Measurements from ENCODE around the gene SATB1. TPM values are rescaled to one million over a fixed set of nuclear protein-coding genes. Genes with fewer than 3 reads are reported as not detected.

SATB1 gene
- total RNA-seq, 1 donor from 2014 or later, result 28.2 TPM

DNA sequence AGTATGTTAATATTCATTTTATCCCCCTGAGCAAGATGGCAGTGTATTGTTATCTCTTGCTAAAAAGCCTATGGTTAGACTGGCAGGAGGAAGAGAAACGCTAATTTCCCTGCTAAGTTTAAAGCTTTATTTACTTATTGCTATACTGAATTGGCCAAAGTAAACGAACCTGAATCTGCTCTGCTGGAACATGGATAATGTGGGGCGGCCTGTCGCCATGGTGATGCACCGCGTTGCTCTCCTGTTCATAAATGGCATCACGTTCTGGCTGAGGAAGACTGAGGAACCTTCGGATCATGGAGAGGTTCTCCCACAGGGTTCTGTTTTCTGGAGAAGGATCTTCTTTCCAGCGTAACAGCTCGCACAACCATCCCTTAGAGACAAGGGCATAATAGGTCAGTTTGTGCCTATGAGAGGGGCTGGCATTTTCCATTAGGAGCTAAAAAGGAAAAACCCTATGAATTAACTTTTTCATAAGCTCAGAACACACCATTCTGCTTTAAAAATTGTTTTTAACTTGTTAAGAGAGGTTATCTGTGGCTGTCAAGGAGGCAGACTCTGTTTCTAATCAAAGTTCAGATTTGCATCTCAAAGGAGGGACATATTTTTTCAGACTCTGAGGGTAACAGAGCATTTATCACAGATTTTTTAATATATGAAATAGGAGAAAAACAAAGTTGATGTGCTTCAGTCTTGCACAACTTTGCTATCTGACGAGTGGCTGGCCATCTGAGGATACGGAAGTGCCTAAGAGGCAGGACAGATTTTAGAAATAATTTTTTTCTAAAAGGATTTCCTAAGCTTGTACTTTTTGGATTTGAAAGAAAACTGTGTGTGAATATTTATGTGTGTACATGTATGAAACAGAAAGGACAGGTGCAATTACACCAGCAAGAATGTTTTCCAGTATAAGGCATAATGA is 73.1 kb downstream of the SATB1 start:
- Mint-ChIP-seq H3K27ac (ENCODE audit: unreplicated experiment) (no peak overlapping the region), H3K27me3 (ENCODE audit: unreplicated experiment) (no peaks in the 10 kb centered on the region), H3K9me3 (ENCODE audit: unreplicated experiment) (no peaks in the 10 kb centered on the region), H3K36me3 (ENCODE audit: low read depth, unreplicated experiment) (peaks cover 3% of the 10 kb centered on the region), H3K4me1 (ENCODE audit: unreplicated experiment) (no peaks in the 10 kb centered on the region), H3K4me3 (ENCODE audit: unreplicated experiment) (no peak overlapping the region)
- DNase-seq (ENCODE audit: low spot score), result no peak
- TF ChIP-seq, protein P1, sequence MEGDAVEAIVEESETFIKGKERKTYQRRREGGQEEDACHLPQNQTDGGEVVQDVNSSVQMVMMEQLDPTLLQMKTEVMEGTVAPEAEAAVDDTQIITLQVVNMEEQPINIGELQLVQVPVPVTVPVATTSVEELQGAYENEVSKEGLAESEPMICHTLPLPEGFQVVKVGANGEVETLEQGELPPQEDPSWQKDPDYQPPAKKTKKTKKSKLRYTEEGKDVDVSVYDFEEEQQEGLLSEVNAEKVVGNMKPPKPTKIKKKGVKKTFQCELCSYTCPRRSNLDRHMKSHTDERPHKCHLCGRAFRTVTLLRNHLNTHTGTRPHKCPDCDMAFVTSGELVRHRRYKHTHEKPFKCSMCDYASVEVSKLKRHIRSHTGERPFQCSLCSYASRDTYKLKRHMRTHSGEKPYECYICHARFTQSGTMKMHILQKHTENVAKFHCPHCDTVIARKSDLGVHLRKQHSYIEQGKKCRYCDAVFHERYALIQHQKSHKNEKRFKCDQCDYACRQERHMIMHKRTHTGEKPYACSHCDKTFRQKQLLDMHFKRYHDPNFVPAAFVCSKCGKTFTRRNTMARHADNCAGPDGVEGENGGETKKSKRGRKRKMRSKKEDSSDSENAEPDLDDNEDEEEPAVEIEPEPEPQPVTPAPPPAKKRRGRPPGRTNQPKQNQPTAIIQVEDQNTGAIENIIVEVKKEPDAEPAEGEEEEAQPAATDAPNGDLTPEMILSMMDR (IDR thresholded peaks at IDR 0.05; ENCODE audit: unreplicated experiment), result no peak

DNA sequence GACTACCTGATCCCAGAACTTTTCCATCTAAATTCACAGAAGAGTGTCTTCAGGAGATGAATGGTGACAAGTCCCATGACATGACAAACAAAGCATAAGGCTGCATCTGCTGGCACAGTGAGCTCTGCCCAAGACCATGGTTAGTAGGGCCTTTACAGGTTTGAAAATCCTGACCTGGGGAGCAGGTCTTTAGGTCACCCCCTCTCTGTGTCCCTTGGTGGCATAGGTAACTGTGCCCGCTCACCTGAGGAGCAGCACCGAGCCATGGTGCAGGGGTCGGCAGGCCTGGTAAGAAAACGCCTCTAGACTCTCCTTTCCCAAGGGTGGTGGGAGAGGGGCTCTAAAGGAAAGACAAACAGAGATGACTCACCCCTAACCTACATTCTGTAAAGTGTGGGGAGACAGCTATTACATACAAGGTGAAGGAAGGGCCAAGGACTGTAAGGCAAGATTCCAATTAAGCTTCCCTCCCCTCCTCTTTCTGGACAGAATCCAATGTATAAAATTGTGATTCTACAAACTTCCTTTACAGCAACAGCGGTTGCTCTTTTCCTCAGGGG is 74.0 kb downstream of the SATB1 start:
- Mint-ChIP-seq H3K27ac (ENCODE audit: unreplicated experiment) (no peak overlapping the region), H3K36me3 (ENCODE audit: low read depth, unreplicated experiment) (peaks cover 3% of the 10 kb centered on the region), H3K4me3 (ENCODE audit: unreplicated experiment) (no peak overlapping the region), H3K9me3 (ENCODE audit: unreplicated experiment) (no peaks in the 10 kb centered on the region), H3K27me3 (ENCODE audit: unreplicated experiment) (no peaks in the 10 kb centered on the region), H3K4me1 (ENCODE audit: unreplicated experiment) (no peaks in the 10 kb centered on the region)
- DNase-seq (ENCODE audit: low spot score), result no peak
- TF ChIP-seq, protein P1 (IDR thresholded peaks at IDR 0.05; ENCODE audit: unreplicated experiment), result no peak

DNA sequence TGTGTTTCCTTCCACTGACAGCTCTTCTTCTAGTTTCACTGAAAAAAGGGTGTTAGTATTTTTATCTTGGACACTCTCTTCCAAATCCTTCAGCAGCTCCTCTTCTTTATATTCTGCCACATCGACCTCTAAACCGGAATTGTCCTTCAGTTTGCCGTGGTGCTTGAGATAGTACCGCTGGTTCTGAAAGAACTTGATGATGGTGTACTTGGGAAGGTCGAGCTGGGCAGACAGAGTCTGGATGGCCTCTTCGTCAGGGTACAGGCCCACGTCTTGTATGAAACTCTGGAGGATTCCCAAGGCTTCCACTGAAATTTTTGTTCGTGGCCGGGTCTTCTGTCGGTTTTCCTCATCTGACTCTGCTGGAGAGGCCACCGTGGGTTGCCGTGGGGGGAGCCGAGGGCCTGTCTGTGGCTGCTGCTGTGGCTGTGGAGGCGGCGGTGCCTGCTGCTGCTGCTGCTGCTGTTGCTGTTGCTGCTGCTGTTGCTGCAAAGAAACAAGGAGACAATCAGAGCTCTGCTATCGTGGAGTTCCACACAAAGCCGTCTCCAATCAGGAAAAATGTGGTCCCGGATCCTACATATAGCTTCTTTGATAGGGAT is 75.8 kb downstream of the SATB1 start:
- Mint-ChIP-seq H3K27me3 (ENCODE audit: unreplicated experiment) (no peaks in the 10 kb centered on the region), H3K36me3 (ENCODE audit: low read depth, unreplicated experiment) (peaks cover 3% of the 10 kb centered on the region), H3K4me3 (ENCODE audit: unreplicated experiment) (no peak overlapping the region), H3K27ac (ENCODE audit: unreplicated experiment) (no peak overlapping the region), H3K9me3 (ENCODE audit: unreplicated experiment) (no peaks in the 10 kb centered on the region), H3K4me1 (ENCODE audit: unreplicated experiment) (no peaks in the 10 kb centered on the region)
- DNase-seq (ENCODE audit: low spot score), result no peak
- TF ChIP-seq, protein P1 (IDR thresholded peaks at IDR 0.05; ENCODE audit: unreplicated experiment), result no peak

DNA sequence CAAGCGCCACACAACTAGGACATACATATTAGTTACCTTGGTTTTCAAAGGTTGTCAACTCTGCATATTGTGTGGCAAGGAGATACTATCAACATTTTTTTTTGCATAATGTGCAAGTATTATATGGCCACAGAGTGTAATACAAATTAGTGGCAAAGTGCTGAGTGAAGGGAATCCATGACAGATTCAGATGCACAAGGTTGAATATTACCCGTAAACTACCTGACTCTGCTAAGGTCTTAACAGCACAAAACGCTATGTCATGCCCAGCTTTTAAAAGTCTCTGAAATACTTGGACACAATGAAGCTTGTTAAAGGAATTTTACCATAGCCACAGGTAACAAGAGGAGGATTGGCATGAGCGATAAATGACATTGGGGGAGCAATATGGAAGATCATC is 79.0 kb downstream of the SATB1 start:
- Mint-ChIP-seq H3K4me1 (ENCODE audit: unreplicated experiment) (no peaks in the 10 kb centered on the region), H3K27me3 (ENCODE audit: unreplicated experiment) (no peaks in the 10 kb centered on the region), H3K4me3 (ENCODE audit: unreplicated experiment) (no peak overlapping the region), H3K36me3 (ENCODE audit: low read depth, unreplicated experiment) (no peaks in the 10 kb centered on the region), H3K9me3 (ENCODE audit: unreplicated experiment) (no peaks in the 10 kb centered on the region), H3K27ac (ENCODE audit: unreplicated experiment) (no peak overlapping the region)
- TF ChIP-seq, protein P1 (IDR thresholded peaks at IDR 0.05; ENCODE audit: unreplicated experiment), result no peak
- DNase-seq (ENCODE audit: low spot score), result no peak

DNA sequence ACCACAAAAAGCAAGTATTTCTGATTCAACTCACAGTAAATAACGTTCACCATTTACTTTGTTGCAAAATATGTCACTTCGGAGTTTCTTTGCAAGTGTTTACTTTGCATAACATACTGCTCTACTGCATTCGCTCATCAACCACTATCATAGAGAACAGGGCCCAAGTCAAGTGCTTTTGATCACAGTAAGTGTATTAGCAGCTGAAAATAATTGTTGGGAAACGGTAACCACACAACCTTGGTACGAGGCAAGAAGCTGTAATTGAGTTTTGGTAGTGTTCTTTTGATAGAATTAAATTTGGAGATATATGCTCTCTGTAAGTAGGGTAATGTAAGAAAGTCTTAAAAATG is 80.1 kb downstream of the SATB1 start:
- Mint-ChIP-seq H3K4me1 (ENCODE audit: unreplicated experiment) (no peaks in the 10 kb centered on the region), H3K27ac (ENCODE audit: unreplicated experiment) (no peak overlapping the region), H3K9me3 (ENCODE audit: unreplicated experiment) (no peaks in the 10 kb centered on the region), H3K36me3 (ENCODE audit: low read depth, unreplicated experiment) (no peaks in the 10 kb centered on the region), H3K27me3 (ENCODE audit: unreplicated experiment) (no peaks in the 10 kb centered on the region), H3K4me3 (ENCODE audit: unreplicated experiment) (no peak overlapping the region)
- no peak for DNase-seq (ENCODE audit: low spot score)
- TF ChIP-seq, protein P1 (IDR thresholded peaks at IDR 0.05; ENCODE audit: unreplicated experiment), result no peak
